NB4 (cell line): ENCODE measurements around the gene SLC37A3.

Experiments used
- CTCF ChIP-seq: IDR thresholded peaks from one replicate; pipeline ENCODE4 v1.5.1; 2012; ENCODE audit warnings: low read depth, low read length
- MYC ChIP-seq: IDR thresholded peaks from 2 replicates; pipeline ENCODE4 v1.6.1; 2011; ENCODE audit warnings: low read depth, low read length
- POLR2A ChIP-seq: IDR thresholded peaks from 2 replicates; pipeline ENCODE4 v1.6.1; 2011; ENCODE audit warnings: mild to moderate bottlenecking; ENCODE audit not compliant: insufficient read length; ENCODE audit errors: extremely low read depth

- no peak for TF ChIP-seq MYC
- no peak for TF ChIP-seq POLR2A
- no peak for TF ChIP-seq CTCF
These were observed 6.7 kb downstream of the SLC37A3 start for GRCh38 chr7:140391634-140392033.
